Fibroblast of skin of scalp (primary cell): ENCODE data around the gene POM121.
"Not testable (repeated sequence)": the region's sequence is repeated elsewhere in the genome, so short reads cannot be mapped to it uniquely, and the experiment has no call there.

ENCODE experiments used
- DNase-seq: peaks from one replicate; pipeline ENCODE4 v3.0.0-alpha.2; 2013

Gene POM121

DNA sequence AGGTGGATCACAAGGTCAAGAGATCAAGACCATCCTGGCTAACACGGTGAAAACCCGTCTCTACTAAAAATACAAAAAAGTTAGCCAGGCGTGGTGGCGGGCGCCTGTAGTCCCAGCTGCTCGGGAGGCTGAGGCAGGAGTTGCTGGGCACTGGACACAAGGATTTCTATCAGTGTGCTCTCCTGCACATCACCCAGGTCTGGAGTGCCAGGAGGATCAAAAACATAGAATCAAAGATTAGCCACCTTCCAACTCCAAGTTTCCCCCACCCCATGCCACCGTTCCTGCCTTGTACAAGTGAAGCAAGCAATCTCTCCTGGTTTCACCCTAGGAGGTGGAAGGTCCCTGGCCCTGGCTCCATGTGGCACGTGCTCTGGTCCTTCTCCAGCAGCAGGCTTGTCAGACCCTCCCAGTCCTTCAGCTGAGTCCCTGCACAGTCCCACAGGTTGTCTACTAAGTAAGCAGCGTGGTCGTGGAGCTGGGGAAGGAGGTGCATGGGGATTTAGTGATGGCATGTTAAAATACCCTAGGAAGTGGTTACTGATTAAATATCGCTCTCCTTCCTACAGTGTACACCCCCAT is 73.1 kb downstream of the POM121 start:
- DNase-seq: not testable (repeated sequence)
